HG02678 (cell line): ENCODE results near the gene LRRC4C.

Experiments used
- ATAC-seq: cut with Tn5 transposase; IDR thresholded peaks from one replicate; pipeline ENCODE4 v1.9.1; 2021; ENCODE audit warnings: mild to moderate bottlenecking, moderate library complexity; ENCODE audit not compliant: unreplicated experiment

The LRRC4C gene

DNA sequence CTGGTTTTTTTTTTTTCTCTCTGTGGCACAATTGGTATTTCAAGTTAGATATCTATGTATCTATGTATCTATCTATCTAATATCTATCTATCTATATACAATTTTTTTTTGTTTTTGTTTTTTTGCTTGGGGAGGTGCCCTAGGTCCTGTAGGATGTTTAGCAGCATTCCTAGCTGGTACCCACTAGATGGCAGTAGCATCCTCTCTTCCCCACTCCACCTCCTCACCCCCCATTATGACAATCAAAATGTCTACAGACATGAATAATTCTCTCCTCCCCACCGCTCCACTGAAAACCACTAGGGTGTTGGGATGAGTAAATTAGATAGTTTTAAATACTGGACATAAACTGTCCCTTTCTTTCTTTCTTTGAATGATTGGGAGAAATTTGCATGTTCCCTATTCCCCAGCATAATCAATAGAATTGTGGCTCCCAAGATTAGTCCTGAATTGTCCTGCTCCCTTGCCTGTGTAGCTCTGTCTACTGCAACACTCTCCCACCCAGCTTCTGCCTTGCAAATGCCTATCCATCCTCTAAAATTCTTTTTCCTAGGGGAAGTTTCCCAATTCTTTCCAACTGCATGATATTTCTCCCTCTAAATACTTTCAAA, 1152.4 kb downstream of the LRRC4C start:
- peak; percentile 74 for ATAC-seq

DNA sequence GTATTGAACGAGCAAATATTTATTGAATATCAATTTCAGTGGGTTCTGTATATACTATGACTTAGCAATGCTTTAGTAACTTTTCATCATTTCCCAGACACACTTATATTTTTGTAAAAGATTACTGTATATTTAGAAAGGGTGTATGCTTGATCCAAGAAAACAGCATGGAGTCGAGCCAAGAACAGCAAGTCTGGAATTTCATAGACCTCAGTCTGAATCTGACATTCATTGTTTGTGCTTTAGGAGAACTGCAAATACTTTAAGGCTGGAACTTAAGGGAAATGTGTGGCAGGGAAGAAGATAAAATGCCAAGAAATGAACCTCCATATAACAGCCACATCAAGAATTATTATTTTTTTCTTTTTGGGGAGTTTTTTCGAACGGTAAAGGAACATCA, 1156.8 kb downstream of the LRRC4C start:
- no peak for ATAC-seq

- no peak for ATAC-seq
Measured at GRCh38 chr11:40295466-40295865, 1164.0 kb downstream of the LRRC4C start.

DNA sequence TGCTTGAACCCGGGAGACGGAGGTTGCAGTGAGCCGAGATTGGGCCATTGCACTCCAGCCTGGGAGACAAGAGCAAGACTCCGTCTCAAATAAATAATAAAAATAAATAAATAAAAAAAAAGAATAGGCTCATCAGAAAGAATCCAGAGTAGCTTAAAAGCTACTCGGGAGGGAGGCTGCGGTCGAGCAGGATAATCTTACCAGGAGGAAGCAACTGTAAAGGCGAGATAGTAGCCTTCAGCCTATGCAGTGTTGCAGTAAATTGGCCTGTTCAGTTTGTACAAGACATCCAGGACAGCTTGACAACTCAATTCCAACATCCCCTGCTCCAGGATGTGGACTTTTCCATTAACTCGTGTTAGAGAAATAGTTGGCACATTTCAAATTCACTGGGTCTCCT, 1164.7 kb downstream of the LRRC4C start:
- no peak for ATAC-seq

GRCh38 chr11:40294349-40294735, 1165.1 kb downstream of the LRRC4C start:
- ATAC-seq = peak; percentile 20

DNA sequence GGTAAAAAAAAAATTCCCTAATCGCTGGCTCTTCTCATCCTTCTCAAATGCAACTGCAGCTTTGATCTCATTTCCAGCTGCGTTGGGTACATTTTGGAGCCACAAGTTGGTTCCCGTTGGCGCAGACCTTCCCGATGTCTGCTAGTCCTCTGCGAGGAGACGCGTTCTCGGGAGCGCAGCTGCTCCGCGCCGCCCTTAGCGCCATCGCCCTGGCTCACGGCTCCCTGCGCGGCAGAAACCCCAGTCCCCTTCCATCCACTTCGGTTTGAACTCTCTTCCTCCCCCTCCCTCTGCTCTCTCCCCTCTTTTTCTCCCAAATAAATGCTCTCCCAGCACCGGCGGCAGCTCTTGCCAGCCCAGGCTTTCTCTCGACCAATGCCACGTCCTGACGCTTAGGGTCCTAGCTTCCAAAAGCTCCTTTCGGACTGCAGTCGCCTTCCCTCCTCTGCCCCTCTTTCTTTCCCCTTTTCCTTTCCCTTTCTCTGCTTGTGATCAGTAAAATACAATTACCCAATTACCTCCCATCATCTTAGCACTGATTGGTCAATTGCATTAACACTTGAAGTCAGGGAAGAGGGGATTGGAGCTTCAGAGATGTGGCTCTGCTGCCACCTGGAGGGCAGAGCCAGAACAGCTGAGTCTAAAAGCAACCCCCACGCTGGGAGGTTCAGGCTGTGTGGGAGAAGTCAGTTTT, 1165.7 kb downstream of the LRRC4C start:
- ATAC-seq = peak; percentile 94

- ATAC-seq = no peak
Measured at GRCh38 chr11:40292721-40293508, 1166.5 kb downstream of the LRRC4C start.

DNA sequence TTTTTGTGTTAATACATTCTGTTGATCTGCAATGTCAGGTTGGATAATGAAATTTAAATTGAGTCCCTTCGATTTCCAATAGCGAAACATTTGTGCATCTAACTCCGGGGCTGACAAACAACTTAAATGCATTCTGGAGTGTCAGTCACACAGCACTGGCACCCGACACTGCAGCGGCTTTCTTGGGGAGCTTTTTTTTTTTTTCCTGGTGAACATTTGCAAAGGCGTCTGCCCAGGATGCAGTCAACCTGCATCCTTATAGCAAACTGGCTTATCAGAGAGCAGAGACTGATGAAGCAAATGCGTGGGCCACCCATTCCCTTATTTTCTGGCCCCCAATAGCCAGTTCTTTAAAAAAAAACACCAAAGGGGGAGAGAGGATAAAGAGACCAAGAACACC, 1167.7 kb downstream of the LRRC4C start:
- ATAC-seq = no peak

DNA sequence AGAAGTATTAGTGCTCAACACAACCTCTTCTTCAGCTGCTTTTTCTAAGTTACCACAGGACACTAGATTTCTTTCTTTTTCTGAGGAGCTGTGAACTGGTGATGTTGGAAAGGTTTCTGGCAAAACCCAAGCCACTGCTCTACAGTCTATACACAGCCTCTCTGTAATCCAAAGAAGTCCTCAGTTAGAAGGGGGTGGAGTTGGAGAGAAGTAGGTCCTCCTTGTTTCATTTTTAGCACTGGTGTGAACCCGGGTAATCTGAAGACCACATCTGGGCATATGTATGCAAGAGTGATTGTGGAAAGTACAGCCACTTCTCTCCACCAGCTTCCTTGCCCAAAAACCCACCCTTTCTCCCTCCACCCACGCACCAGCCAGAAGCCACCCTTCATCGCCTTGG, 1168.1 kb downstream of the LRRC4C start:
- no peak for ATAC-seq

- no peak for ATAC-seq
Measured at GRCh38 chr11:40290171-40290631, 1169.3 kb downstream of the LRRC4C start.

DNA sequence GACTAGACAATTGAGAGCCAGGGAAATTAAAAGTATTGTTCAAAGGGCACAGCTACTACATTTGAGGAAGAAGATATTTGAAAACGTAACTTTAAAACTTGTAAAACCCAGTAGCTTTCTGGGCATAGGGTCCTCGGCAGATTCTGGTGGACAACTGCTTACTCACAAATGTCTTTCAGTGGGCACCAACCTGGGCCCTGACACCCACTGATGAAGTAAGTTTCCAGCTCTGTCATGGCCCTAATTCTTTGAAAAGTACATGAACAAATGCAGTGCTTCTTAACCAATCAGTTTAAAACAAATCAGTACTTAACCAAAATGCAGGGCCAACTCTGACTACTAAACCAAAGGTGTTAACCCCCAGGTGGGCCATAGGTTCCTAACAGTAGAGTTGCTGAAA, 1170.1 kb downstream of the LRRC4C start:
- ATAC-seq = no peak

DNA sequence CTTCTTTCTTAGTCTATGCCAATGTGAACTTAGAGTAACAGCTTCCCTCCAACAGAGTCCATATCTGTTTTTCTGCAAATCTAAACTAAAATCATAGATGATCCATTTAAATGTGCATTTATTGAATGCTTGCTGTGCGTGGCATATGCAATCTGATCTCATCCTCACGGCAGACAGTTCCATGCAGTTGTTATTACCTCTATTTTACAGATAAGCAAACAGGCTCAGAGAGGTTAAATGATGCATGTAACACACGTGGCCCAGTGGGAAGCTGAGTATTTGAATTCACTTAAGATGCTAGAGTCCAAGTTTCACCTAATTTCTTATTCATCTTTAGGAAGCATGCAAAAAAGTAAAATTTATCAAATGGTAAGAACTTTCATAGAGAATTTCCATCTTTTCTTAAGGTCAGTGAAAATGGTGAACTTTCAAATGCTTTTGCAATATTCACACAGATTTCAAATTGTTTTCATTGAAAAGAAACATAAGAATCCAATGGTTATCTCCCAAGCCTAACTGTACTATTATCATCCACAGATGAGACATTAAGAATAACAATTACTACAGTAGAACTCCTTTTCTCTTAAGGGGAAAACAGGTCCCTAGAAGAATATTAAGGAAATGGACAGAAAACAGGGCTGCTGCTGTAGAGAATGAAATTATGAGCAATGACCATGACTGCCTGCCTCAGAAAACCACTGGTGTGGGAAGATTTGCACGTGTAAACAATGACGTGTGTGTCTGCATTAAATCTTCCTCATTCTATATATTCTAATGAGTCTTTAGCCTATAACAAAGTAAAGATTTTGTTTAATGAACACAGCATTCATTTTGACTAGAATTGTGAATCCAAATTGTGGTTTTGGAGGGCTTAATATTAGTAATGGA, 1171.3 kb downstream of the LRRC4C start:
- ATAC-seq = no peak

- no peak for ATAC-seq
Measured at GRCh38 chr11:40286137-40286536, 1173.3 kb downstream of the LRRC4C start.

- no peak for ATAC-seq
Measured at GRCh38 chr11:40285558-40285957, 1173.9 kb downstream of the LRRC4C start.

- no peak for ATAC-seq
Measured at GRCh38 chr11:40281052-40281580, 1178.3 kb downstream of the LRRC4C start.

- no peak for ATAC-seq
Measured at GRCh38 chr11:40280159-40281051, 1179.0 kb downstream of the LRRC4C start.

- no peak for ATAC-seq
Measured at GRCh38 chr11:40276960-40277359, 1182.5 kb downstream of the LRRC4C start.

- no peak for ATAC-seq
Measured at GRCh38 chr11:40274017-40274416, 1185.4 kb downstream of the LRRC4C start.

DNA sequence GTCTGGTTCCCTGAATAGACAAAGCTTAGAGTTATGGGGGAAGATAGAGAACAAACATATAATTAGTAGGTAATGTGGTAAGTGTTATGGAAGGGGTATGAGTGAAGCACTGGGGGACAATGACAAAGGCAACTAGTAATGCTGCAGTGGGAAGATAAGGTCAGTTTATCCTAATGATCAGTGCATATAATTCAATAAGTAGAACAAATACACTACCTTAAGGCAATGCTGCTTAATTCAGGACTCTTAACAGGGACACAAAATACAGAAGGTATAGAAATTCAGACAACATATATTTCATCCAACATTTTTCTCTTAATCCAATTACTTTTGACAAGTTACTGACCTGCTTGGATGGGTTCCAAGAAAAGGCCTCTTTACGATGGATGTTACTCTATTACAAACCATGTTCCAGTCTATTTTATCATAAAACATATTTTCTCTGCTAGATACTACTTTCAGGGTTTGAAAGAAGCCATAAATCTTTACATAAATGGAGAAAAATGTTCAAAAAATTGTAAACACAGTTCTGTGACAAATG, 1186.2 kb downstream of the LRRC4C start:
- no peak for ATAC-seq
